Cardiac muscle cell (in vitro differentiated cells and primary cell): ENCODE results near the gene SSBP2. TPM values are rescaled to one million over a fixed set of nuclear protein-coding genes. Genes with fewer than 3 reads are reported as not detected.
A peak's percentile ranks its signal among the peaks of the same experiment; 100 is the strongest.

Experiments
- DNase-seq, 2 donors: peaks; one replicate each; pipeline versions ENCODE4 v3.0.0 to v3.0.0-alpha.2; 2010 to 2017; ENCODE audit warnings: low read depth in 1 of 2, low spot score in 1 of 2
- H3K27ac ChIP-seq: fragments of 200-600 bp; sonication (generic); 2 replicates; pipeline ENCODE4 v1.5.1; 2016
- H3K27me3 ChIP-seq: fragments of 200-600 bp; sonication (generic); 2 replicates; pipeline ENCODE4 v1.6.0; 2016; ENCODE audit warnings: control low read depth
- H3K36me3 ChIP-seq: fragments of 200-600 bp; sonication (generic); 2 replicates; pipeline ENCODE4 v1.5.1; 2016; ENCODE audit warnings: control low read depth
- H3K4me1 ChIP-seq: fragments of 200-600 bp; sonication (generic); 2 replicates; pipeline ENCODE4 v1.8.1; 2017; ENCODE audit warnings: low read depth, mild to moderate bottlenecking, mixed run types
- H3K4me3 ChIP-seq: fragments of 200-600 bp; sonication (generic); 2 replicates; pipeline ENCODE4 v1.5.1; 2016; ENCODE audit warnings: mild to moderate bottlenecking
- H3K9me3 ChIP-seq: fragments of 200-600 bp; sonication (generic); 2 replicates; pipeline ENCODE4 v1.5.1; 2017; ENCODE audit warnings: low read depth, mild to moderate bottlenecking, control low read depth
- CTCF ChIP-seq: IDR thresholded peaks from 2 replicates; pipeline ENCODE4 v1.5.1; 2012; ENCODE audit warnings: low read depth, mild to moderate bottlenecking, low read length
- polyA plus RNA-seq: library from polyadenylated mRNA; unstranded; fragments of >200 nt; fragmentation: Nextera tagmentation; extraction: Ambion mirVana; gene quantifications from 2 replicates; pipeline ENCODE4 v1.2.1, GENCODE V29; 2016
- total RNA-seq: library from RNA; depleted of rRNA; stranded (reverse); fragments of >200 nt; gene quantifications from 2 replicates; pipeline ENCODE4 v1.2.3, GENCODE V29; 2016

SSBP2 gene
- total and polyA plus RNA-seq, 2 experiments from 2014 or later = 117 to 174 TPM

- H3K36me3 ChIP-seq = no peaks in the 10 kb centered on the region
- no peaks in the 10 kb centered on the region for H3K9me3 ChIP-seq
- peak in 1 of 2 donors; percentile 53 for DNase-seq
- peaks cover 30% of the 10 kb centered on the region for H3K4me1 ChIP-seq
- no peaks in the 10 kb centered on the region for H3K27me3 ChIP-seq
- no peak for TF ChIP-seq CTCF
- H3K27ac ChIP-seq = peak overlapping the region; percentile 95
- peak overlapping the region; percentile 99 for H3K4me3 ChIP-seq
Observed at GRCh38 chr5:81750308-81751008, 439 bp downstream of the SSBP2 start.

- Histone ChIP-seq H3K9me3 (no peaks in the 10 kb centered on the region), H3K4me3 (peak overlapping the region; percentile 99), H3K27me3 (no peaks in the 10 kb centered on the region), H3K36me3 (no peaks in the 10 kb centered on the region), H3K4me1 (peaks cover 22% of the 10 kb centered on the region), H3K27ac (peak overlapping the region; percentile 91)
- no peak for TF ChIP-seq CTCF
- DNase-seq = peak; percentile 29 to 69
Observed at GRCh38 chr5:81749561-81750307, 1.2 kb downstream of the SSBP2 start.

GRCh38 chr5:81749192-81749560, 1.7 kb downstream of the SSBP2 start:
- peak; percentile 32 to 47 for DNase-seq
- no peak for TF ChIP-seq CTCF

GRCh38 chr5:81748556-81748955, 2.3 kb downstream of the SSBP2 start:
- H3K27ac ChIP-seq = peak overlapping the region; percentile 91
- no peak for TF ChIP-seq CTCF
- H3K27me3 ChIP-seq = no peaks in the 10 kb centered on the region
- no peaks in the 10 kb centered on the region for H3K36me3 ChIP-seq
- DNase-seq = no peak
- H3K4me3 ChIP-seq = peak overlapping the region; percentile 99
- no peaks in the 10 kb centered on the region for H3K9me3 ChIP-seq
- H3K4me1 ChIP-seq = peaks cover 17% of the 10 kb centered on the region

More at GRCh38 chr5:81749192-81749560, 1.7 kb downstream of the SSBP2 start:
- Histone ChIP-seq H3K27ac (peak overlapping the region; percentile 91), H3K9me3 (no peaks in the 10 kb centered on the region), H3K4me3 (peak overlapping the region; percentile 99), H3K27me3 (no peaks in the 10 kb centered on the region), H3K36me3 (no peaks in the 10 kb centered on the region), H3K4me1 (peaks cover 20% of the 10 kb centered on the region)

- H3K4me3 ChIP-seq = no peak overlapping the region
- no peaks in the 10 kb centered on the region for H3K27me3 ChIP-seq
- H3K36me3 ChIP-seq = no peaks in the 10 kb centered on the region
- no peak for TF ChIP-seq CTCF
- DNase-seq = no peak
- H3K9me3 ChIP-seq = no peaks in the 10 kb centered on the region
- peaks cover 7% of the 10 kb centered on the region for H3K4me1 ChIP-seq
- no peak overlapping the region for H3K27ac ChIP-seq
Observed at GRCh38 chr5:81747030-81747429, 3.9 kb downstream of the SSBP2 start.
